ENCODE measurements around the gene SEMA3G.

SEMA3G gene

DNA sequence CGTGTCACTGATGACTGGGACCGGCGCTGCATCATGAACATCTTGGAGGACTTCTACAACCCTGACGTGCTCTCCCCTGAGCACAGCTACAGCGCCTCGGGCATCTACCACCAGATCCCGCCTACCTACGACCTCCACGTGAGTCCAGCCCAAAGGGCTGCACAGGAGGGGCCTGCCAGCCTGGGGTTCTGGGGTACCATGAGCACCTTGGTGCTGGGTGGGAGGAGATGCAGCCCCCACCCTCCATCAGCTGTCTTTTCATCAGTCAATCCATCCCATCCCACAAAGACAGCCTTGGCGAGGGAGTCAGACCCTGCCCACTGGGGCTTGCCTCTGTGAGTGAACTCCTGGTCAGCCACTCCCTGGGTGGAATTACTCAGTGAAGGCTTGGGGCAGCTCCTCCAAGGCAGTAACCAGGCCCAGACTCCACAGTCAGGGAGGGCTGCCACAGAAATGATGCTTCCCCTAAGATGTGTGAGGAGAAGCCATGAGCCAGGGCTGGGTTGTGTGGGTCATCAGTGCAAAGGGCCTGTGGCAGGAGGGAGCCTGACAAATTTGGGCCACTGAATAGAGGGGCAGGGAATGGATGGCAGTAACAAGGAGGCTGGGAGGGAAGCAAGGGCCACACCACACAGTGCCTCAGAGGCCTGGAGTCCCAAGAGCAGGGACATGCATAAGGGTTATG is 47.9 kb downstream of the SEMA3G start:
- H3F3A ChIP-seq (ENCODE audit: low read depth), result no peaks in the 10 kb centered on the region
- no peak overlapping the region for H3K4me2 ChIP-seq (ENCODE audit: low read depth, low read length, poor library complexity, severe bottlenecking)
- no peak overlapping the region for H3K4me3 ChIP-seq (ENCODE audit: low read length, poor library complexity, severe bottlenecking)
- no peaks in the 10 kb centered on the region for H3K9me3 ChIP-seq (ENCODE audit: insufficient read depth, low read depth, low read length)
- peaks cover 18% of the 10 kb centered on the region; the same call in 1 of the 2 replicates for H3K36me3 ChIP-seq (ENCODE audit: insufficient read depth, low read length)
- H3K79me2 ChIP-seq (ENCODE audit: insufficient read depth, low read length), result no peaks in the 10 kb centered on the region
- no peak overlapping the region for H2AFZ ChIP-seq (ENCODE audit: low read length)
- H3K9me2 ChIP-seq (replicated peaks; ENCODE audit: low read depth, low read length), result no peaks in the 10 kb centered on the region
- no peaks in the 10 kb centered on the region for H4K20me1 ChIP-seq (ENCODE audit: insufficient read depth, low read length, poor library complexity, severe bottlenecking)
- TF ChIP-seq CTCF (conservative IDR thresholded peaks at IDR 0.05; ENCODE audit: low read length), result no peak
- TF ChIP-seq EZH2phosphoT487 (IDR thresholded peaks at IDR 0.05; ENCODE audit: borderline replicate concordance), result no peak
- no peaks in the 10 kb centered on the region for H3K27me3 ChIP-seq (ENCODE audit: insufficient read depth, low read length, poor library complexity, severe bottlenecking)
- H3K4me1 ChIP-seq (ENCODE audit: insufficient read depth, low read length, poor library complexity, severe bottlenecking), result no peaks in the 10 kb centered on the region
- no peak overlapping the region for H3K9ac ChIP-seq (ENCODE audit: low read depth, low read length, poor library complexity, severe bottlenecking)

- H3K4me1 ChIP-seq (ENCODE audit: insufficient read depth, low read length, poor library complexity, severe bottlenecking), result no peaks in the 10 kb centered on the region
- TF ChIP-seq CTCF (conservative IDR thresholded peaks at IDR 0.05; ENCODE audit: low read length), result no peak
- no peaks in the 10 kb centered on the region for H4K20me1 ChIP-seq (ENCODE audit: insufficient read depth, low read length, poor library complexity, severe bottlenecking)
- H3K9me3 ChIP-seq (ENCODE audit: insufficient read depth, low read depth, low read length), result no peaks in the 10 kb centered on the region
- H3K79me2 ChIP-seq (ENCODE audit: insufficient read depth, low read length), result no peaks in the 10 kb centered on the region
- no peak overlapping the region for H3K4me3 ChIP-seq (ENCODE audit: low read length, poor library complexity, severe bottlenecking)
- H3K4me2 ChIP-seq (ENCODE audit: low read depth, low read length, poor library complexity, severe bottlenecking), result no peak overlapping the region
- H3K9ac ChIP-seq (ENCODE audit: low read depth, low read length, poor library complexity, severe bottlenecking), result no peak overlapping the region
- no peaks in the 10 kb centered on the region for H3F3A ChIP-seq (ENCODE audit: low read depth)
- no peak overlapping the region for H2AFZ ChIP-seq (ENCODE audit: low read length)
- no peaks in the 10 kb centered on the region for H3K27me3 ChIP-seq (ENCODE audit: insufficient read depth, low read length, poor library complexity, severe bottlenecking)
- peaks cover 10% of the 10 kb centered on the region; the same call in 1 of the 2 replicates for H3K36me3 ChIP-seq (ENCODE audit: insufficient read depth, low read length)
- H3K9me2 ChIP-seq (replicated peaks; ENCODE audit: low read depth, low read length), result no peaks in the 10 kb centered on the region
Observed at GRCh38 chr3:52396011-52396906, 48.6 kb downstream of the SEMA3G start.

DNA sequence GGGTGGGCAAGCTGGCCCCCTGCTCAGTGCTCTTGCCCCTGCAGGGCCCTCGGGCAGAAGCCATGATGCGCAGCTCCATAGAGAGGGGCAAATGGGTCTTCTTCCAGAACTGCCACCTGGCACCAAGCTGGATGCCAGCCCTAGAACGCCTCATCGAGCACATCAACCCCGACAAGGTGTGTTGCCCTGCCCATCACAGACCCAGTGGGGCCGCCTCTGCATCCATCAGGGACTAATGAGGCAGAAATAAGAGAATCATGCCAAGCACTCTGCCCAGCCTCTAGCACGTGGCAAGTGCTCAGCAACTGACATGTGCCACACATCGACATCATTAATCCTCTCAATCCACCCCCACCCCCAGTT is 49.4 kb downstream of the SEMA3G start:
- H4K20me1 ChIP-seq (ENCODE audit: insufficient read depth, low read length, poor library complexity, severe bottlenecking), result no peaks in the 10 kb centered on the region
- H3K9me2 ChIP-seq (replicated peaks; ENCODE audit: low read depth, low read length), result no peaks in the 10 kb centered on the region
- H3F3A ChIP-seq (ENCODE audit: low read depth), result no peaks in the 10 kb centered on the region
- TF ChIP-seq EZH2phosphoT487 (IDR thresholded peaks at IDR 0.05; ENCODE audit: borderline replicate concordance) (no peak), CTCF (conservative IDR thresholded peaks at IDR 0.05; ENCODE audit: low read length) (no peak)
- no peak overlapping the region for H2AFZ ChIP-seq (ENCODE audit: low read length)
- H3K27me3 ChIP-seq (ENCODE audit: insufficient read depth, low read length, poor library complexity, severe bottlenecking), result no peaks in the 10 kb centered on the region
- no peaks in the 10 kb centered on the region for H3K9me3 ChIP-seq (ENCODE audit: insufficient read depth, low read depth, low read length)
- no peaks in the 10 kb centered on the region for H3K79me2 ChIP-seq (ENCODE audit: insufficient read depth, low read length)
- H3K4me1 ChIP-seq (ENCODE audit: insufficient read depth, low read length, poor library complexity, severe bottlenecking), result no peaks in the 10 kb centered on the region
- H3K4me3 ChIP-seq (ENCODE audit: low read length, poor library complexity, severe bottlenecking), result no peak overlapping the region
- peaks cover 3% of the 10 kb centered on the region; the same call in 1 of the 2 replicates for H3K36me3 ChIP-seq (ENCODE audit: insufficient read depth, low read length)
- no peak overlapping the region for H3K4me2 ChIP-seq (ENCODE audit: low read depth, low read length, poor library complexity, severe bottlenecking)
- no peak overlapping the region for H3K9ac ChIP-seq (ENCODE audit: low read depth, low read length, poor library complexity, severe bottlenecking)

Data from Loucy (cell line).